Left renal pelvis (tissue), 4 donors: Measurements from ENCODE around the gene ZSWIM8. TPM values are rescaled to one million over a fixed set of nuclear protein-coding genes. Genes with fewer than 3 reads are reported as not detected.
"Not testable (repeated sequence)": the region's sequence is repeated elsewhere in the genome, so short reads cannot be mapped to it uniquely, and the experiment has no call there.

Source experiments
- DNase-seq, 4 donors: peaks; one replicate each; pipeline ENCODE4 v3.0.0-alpha.2; 2013; ENCODE audit warnings: low read depth in 4 of 4, low spot score in 3 of 4
- polyA plus RNA-seq, 4 donors: library from polyadenylated mRNA; unstranded; fragments of 120-200 nt; gene quantifications; one replicate each; pipeline ENCODE4 v1.2.1, GENCODE V29; 2013; ENCODE audit not compliant: insufficient read length in 4 of 4

The ZSWIM8 gene, protein sequence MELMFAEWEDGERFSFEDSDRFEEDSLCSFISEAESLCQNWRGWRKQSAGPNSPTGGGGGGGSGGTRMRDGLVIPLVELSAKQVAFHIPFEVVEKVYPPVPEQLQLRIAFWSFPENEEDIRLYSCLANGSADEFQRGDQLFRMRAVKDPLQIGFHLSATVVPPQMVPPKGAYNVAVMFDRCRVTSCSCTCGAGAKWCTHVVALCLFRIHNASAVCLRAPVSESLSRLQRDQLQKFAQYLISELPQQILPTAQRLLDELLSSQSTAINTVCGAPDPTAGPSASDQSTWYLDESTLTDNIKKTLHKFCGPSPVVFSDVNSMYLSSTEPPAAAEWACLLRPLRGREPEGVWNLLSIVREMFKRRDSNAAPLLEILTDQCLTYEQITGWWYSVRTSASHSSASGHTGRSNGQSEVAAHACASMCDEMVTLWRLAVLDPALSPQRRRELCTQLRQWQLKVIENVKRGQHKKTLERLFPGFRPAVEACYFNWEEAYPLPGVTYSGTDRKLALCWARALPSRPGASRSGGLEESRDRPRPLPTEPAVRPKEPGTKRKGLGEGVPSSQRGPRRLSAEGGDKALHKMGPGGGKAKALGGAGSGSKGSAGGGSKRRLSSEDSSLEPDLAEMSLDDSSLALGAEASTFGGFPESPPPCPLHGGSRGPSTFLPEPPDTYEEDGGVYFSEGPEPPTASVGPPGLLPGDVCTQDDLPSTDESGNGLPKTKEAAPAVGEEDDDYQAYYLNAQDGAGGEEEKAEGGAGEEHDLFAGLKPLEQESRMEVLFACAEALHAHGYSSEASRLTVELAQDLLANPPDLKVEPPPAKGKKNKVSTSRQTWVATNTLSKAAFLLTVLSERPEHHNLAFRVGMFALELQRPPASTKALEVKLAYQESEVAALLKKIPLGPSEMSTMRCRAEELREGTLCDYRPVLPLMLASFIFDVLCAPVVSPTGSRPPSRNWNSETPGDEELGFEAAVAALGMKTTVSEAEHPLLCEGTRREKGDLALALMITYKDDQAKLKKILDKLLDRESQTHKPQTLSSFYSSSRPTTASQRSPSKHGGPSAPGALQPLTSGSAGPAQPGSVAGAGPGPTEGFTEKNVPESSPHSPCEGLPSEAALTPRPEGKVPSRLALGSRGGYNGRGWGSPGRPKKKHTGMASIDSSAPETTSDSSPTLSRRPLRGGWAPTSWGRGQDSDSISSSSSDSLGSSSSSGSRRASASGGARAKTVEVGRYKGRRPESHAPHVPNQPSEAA (N-terminal part only)
- polyA plus RNA-seq = 100 to 1,000 TPM in 2 of 4 donors, 10 to 100 TPM in 2; 88.4 to 128 (median 102) TPM

DNA sequence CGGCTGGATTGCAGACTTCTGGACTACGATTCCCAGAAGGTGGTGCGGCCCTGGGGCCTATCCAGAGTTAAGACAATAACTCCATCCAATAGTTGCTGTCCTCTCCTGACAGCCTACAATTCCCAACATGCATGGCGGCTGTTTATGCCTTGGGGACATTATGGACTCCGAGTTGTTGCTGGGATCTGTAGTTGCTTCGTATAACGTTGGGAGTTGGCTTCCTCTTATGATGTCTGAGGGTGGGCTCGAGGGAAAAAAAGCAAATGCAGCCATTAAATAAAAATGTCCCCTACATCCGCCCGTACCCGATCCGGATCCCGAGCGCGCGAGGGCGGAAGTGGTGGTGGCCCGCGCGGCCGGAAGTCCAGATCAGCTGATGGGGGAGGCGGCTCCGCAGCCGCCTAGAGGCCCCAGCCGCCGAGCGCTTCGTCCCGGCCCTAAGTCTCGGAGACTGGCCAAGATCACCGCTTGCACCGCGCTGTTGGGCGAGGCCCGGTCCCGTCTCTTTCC is at the start of gene ZSWIM8:
ZSWIM8 (plus strand) TSS at position 396 of the 510 bp plus-strand sequence. CDS start 273 bp downstream, outside the sequence.
- DNase-seq = peak; percentile 92 to 96 (median 95)

DNA sequence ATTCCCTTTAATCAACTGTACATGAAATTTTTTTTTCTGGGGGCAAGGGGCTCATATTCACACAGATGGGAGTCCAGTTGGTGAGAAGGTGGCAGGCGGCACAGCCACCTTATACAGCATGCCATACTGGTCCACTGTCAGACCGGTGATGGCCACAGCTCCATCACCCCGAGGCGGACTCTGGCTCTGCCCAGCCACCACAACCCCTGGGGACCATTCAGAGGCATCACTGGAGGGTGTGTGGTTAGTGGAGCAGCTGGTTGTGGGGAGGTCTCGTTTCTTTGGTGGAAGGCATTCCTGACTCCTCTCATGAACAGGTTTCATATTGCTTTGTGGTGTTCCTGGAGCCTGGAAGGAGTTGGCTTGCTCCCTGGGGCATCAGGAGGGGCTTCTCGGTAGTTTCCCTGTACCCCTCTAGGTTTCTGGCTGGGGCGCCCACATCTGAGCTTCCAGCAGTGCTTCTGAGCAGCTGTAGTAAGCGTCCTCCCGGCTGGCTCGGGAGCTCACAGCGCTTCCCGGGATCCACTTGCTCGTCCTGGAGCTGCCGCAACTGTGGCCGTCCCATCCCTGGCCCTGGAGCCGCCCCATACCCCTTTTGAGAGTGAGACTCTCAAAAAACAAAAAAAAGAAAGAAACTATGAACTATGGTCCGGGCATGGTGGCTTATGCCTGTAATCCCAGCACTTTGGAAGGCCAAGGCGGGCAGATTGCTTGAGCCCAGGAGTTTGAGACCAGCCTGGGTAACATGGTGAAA is 44.7 kb upstream of the ZSWIM8 start:
- DNase-seq = not testable (repeated sequence)

DNA sequence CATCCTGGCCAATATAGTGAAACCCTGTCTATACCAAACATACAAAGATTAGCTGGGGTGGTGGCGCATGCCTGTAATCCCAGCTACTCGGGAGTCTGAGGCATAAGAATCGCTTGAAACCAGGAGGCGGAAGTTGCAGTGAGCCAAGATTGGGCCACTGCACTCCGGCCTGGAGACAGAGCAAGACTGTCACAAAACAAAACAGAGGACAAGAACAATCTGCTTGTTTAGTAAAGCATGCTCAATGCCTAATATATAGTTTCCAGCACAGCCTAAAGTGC is 43.0 kb upstream of the ZSWIM8 start:
- no peak for DNase-seq

DNA sequence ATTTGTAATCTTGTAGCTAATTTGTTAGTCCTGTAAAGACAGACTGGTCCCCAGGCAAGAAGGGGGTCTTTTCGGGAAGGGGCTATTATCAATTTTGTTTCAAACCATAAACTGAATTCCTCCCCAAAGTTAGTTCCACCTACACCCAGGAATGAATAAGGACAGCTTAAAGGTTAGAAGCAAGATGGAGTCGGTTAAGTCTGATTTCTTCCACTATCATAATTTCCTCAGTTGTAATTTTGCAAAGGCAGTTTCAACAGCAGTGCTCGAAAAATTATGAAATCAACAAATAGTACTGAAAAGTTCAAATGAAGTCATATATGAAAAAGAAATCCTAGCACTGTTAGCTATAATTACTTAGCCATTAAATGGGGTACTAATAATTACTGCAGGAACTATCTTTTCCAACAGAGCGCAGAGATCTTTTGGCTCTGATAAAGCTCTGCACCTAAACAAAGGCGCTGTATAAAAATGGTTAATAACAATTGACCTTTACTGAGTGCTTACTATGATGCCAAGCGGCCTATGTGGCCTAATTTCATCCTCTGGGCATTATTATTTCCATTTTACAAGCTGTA is 42.0 kb upstream of the ZSWIM8 start:
- DNase-seq = no peak

DNA sequence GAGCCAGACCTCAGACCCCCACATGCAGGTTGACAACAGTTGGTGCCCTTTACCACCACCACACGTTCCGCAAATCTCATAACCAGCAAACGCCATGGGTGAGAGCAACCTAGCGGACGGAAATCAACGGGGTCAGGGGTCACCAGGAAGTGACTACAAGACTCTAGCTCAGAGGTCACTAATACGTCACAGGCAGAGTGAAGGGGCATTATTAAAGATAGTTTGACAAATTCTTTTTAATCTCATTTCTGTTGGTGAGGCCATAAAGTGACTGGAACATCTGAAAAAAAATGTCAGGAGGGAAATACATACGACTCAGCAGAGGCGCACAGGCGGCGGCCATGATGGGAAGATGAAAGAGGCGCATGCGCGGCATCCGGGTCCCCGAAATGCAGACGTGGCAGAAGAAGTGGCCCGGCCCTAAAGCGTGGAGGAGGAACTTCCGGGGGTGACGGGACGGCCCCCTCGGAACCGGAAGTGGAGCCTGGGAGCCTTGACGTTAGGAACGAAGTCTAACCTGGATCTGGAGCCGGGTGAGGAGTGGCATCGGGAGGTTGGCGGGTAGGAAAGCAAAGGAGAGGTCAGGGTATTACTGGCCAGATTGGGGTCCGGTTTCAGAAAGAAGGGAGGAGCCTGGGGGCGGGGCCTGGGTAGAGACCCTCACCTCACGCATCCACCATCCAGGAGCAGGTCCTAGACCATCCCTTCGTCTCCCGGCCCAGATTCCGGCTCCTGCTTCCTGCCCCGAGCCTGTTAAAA is 41.3 kb upstream of the ZSWIM8 start, which contains the start of gene SEC24C:
SEC24C (plus strand) TSS at position 468 of the 759 bp plus-strand sequence. CDS start 2,461 bp downstream, outside the sequence.
- peak; percentile 94 to 96 (median 95) for DNase-seq

DNA sequence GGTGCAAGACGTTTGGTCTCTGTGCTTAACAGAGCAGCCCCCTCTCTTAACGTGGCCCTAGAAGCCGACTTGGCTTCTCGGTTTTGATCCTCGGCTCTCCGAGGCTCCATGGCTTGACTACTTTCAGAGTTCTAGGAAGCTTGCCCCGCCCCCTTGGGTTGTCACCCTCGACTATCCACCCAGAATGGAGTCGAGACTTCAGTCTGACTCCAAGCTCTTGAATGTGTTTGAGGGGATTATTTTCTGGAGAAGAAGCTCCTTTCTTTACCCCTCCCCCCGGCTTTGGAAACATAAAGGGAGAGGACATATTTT is 40.8 kb upstream of the ZSWIM8 start:
- DNase-seq = peak in 1 of 4 donors; percentile 31

DNA sequence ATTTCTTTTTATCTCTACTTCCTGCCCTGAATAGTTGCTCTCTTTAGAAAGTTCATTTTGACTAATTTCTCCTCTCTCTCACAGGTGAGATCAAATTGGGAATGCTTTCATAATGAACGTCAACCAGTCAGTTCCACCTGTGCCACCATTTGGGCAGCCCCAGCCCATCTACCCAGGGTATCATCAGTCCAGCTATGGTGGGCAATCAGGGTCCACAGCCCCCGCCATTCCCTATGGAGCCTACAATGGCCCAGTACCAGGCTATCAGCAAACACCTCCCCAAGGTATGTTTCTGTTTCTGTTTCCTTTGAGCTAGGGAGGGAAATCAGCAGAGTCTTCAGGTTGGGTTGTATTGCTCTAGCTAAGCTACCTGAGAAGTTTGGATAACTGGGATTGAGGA is 38.7 kb upstream of the ZSWIM8 start:
- no peak for DNase-seq

DNA sequence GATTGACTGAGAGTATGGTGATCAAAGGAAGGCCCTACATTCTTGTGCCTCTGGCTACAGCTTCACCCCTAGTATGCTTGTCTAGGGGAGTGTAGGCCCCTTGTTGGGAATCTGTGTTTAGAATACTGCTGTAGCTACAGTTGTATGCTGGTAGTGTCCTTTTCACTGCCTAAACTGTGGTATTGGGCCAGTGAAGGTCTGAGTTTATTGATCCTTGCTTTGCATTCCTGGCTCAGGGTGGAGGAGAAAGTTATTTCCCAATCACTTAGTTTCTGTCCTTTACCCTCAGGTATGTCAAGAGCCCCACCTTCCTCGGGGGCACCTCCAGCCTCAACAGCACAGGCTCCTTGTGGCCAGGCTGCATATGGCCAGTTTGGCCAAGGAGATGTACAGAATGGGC is 34.6 kb upstream of the ZSWIM8 start:
- no peak for DNase-seq

DNA sequence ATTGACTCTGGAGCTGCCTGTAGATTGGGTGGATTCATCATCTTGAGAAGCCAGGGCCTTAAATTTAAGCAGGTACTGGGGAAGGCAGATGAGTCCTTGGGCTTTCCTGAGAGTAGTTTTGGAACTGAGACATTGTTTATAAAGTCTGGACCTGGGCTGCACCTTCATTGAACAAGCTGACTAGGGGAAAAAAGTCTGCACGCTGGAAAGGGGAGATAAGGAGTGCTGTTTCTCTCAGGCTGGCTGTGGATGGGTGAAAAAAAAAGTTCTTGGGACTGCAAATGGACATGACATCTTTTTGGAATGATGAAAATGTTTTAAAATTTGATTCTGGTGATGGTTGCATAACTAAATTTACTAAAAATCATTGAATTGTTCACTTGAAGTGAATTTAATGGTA is 29.2 kb upstream of the ZSWIM8 start:
- no peak for DNase-seq

DNA sequence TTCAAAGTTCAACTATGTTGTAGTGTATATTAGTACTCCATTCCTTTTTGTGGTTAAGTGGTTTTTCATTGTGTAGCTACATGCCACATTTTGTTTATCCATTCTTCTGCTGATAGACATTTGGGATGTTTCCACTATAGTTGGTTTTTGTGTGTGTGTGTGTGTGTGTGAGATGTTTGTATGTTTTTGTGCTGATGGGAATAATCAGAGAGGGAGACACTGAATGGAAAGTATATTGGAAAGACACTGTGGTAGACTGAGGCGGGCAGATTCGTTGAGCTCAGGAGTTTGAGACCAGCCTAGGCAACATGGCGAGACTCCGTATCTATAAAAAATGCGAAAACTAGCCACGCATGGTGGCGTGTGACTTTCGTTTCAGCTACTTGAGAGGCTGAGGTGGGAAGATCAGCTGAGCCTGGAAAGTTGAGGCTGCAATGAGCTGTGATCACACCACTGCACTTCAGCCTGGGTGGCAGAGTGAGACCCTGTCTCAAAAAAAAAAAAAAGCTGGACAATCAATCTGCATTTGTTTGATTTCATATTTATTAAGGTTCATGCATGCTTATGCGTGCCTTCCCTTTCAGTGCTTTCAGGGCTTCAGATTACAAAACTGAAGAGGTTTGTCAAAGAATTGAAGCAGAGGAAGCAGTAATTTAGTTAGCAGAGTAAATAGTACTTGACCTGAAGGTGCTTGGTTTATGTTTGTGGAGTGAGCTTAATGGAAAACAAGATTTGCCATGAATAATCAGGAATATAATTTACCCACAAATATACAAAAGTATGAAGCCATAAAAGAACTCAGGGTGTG is 26.5 kb upstream of the ZSWIM8 start:
- DNase-seq = no peak

DNA sequence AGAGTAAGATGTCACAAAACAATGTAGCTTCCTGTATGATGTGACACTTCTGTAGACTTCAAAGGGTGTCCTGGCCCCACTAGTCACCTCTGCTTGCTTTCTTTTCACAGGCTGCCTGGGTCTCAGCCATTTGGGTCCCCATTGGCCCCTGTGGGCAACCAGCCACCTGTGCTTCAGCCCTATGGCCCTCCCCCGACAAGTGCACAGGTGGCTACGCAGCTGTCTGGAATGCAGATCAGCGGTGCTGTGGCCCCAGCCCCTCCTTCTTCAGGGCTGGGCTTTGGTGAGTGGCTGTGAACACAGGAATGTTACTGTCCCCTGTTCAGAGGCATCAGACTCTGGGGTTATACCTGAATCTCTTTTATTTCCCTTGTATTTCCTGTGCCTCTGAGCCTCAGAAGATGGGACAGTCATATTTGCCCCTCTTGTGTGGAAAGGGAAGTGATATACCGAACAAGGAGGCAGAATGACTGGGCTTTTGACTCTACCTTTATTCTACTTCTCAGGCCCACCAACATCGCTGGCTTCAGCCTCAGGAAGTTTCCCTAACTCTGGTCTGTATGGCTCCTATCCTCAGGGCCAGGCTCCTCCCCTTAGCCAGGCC is 25.8 kb upstream of the ZSWIM8 start:
- no peak for DNase-seq

DNA sequence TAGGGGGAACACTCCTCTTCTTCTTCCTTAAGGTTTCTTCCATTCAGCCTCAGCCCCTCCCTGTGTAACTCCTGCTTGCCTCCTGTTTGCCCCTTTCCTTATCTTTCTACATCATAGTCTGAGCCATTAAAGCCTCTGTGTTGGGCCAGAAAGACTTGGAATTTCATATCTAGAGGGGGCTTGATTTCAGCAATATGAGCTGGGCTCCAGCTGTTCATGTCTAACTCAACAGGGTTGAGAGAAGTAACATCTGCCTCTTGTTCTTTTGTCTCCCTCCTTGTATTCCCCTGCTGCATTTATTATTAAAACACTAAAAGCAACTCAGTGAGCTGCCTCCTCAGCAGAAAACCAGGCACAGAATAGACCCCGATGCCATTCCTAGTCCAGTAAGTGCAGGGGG is 23.6 kb upstream of the ZSWIM8 start:
- no peak for DNase-seq

DNA sequence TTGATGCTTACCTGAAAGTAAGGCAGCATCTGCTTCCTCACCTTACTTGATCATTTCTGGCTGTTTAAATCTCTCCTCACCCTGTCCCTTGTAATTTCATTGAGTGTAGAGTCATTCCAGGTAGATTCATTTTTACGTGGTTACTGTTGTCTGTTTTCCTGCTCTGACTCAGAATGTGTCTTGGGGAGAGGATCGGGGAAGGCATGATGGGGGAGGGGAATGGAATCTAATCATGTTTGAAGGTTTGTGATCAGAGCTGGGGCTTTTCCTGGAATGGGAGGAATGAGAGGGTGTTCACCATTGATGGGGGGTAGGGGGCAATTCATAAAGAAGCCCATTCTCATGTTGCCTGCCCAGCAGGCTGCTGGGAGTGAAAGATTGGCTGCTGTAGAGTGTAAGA is 22.5 kb upstream of the ZSWIM8 start:
- DNase-seq = no peak

DNA sequence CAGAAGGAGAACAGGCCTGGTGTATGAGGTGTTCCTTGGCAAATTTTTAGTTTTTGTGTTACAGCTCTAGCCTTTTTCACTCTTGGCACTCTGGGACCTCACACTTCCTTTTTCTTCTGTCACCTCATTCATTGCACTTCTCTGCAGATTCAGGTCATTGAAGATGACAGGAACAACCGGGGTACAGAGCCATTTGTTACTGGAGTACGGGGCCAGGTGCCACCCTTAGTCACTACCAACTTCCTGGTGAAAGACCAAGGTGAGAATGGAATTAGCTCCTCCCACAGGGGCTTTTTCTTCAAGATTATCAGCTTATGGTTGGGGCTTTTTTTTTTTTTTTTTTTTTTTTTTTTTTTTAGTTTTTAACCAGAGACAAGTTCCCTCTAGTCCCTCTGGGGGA is 22.1 kb upstream of the ZSWIM8 start:
- DNase-seq = no peak

DNA sequence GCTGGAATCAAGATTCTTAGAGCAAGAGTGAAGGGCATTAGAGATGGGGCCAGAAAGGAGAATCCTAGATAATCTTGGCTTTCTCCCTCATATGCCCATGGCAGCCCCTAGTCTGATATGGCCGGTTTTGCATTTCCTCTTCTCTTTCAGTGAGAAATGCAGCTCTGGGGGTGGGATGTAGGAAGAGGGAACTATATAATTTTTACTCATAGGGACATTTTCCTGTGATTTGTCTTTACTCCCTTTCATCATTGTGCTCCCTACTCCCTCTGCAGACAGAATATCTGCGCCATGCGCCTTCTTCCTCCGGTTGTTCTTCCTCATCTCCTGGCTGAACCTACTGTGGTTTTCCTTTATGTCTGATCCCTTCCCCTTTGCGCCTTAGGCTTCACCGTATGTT is 20.3 kb upstream of the ZSWIM8 start:
- DNase-seq = no peak

DNA sequence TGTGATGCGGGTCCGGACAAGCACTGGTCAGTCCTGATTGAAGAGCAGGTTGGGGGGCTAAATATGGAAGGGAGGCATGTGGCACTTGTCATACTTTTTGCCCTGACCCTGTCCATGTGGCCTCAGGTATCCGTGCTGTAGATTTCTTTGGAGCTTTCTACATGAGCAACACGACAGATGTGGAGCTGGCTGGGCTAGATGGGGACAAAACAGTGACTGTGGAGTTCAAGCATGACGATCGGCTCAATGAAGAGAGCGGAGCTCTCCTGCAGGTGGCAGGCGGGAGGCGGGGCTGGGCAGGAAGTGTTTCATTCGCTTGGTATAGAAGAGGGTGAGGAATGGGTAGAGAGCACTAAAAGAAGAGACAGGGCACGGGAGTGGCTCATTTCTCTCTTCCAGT is 16.5 kb upstream of the ZSWIM8 start:
- no peak for DNase-seq

DNA sequence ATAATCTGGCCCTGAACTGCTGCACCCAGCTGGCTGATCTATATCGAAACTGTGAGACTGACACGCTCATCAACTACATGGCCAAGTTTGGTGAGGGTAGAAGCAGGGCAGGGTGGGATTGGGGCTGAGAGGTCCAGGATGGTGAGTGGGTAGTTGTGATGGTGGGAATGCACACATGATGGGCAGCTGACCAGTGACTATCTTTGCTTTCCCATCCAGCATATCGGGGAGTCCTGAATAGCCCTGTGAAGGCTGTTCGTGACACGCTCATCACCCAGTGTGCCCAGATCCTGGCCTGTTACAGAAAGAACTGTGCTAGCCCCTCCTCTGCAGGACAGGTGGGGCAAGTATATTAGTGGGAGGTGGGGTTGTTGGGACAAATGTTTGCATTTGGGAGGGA is 16.0 kb upstream of the ZSWIM8 start:
- no peak for DNase-seq
